Pulmonary artery endothelial cell (primary cell): ENCODE measurements around the gene P3H2. TPM values are rescaled to one million over a fixed set of nuclear protein-coding genes. Genes with fewer than 3 reads are reported as not detected.

Source experiments
- DNase-seq: peaks from one replicate; pipeline ENCODE4 v3.0.0-alpha.2; 2011; ENCODE audit warnings: low read depth, low spot score
- total RNA-seq: library from RNA; depleted of rRNA; stranded (reverse); fragments of >200 nt; gene quantifications from 2 replicates; pipeline ENCODE4 v1.2.3, GENCODE V29; 2014

Gene P3H2
- total RNA-seq, 1 donor from 2014 or later = 1.3 TPM

DNA sequence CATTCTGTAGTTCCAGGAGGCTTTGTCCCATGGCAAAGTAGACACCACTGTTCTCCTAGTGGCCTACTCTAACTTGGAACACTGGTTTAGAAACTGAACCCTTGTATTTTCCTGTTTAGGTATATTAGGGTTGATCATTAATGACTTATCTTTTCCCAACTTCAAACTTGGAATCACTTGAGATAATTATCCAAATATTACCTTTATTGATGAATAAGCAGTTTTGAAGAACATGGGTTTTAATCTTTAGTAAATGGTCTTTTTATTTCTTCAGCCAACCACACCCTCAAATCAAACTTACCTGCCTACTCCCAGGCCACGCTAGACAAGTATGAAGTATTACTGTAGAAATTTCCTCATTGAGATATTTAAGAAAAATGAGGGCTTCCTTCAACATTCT, 6.5 kb upstream of the P3H2 start:
- DNase-seq = no peak

DNA sequence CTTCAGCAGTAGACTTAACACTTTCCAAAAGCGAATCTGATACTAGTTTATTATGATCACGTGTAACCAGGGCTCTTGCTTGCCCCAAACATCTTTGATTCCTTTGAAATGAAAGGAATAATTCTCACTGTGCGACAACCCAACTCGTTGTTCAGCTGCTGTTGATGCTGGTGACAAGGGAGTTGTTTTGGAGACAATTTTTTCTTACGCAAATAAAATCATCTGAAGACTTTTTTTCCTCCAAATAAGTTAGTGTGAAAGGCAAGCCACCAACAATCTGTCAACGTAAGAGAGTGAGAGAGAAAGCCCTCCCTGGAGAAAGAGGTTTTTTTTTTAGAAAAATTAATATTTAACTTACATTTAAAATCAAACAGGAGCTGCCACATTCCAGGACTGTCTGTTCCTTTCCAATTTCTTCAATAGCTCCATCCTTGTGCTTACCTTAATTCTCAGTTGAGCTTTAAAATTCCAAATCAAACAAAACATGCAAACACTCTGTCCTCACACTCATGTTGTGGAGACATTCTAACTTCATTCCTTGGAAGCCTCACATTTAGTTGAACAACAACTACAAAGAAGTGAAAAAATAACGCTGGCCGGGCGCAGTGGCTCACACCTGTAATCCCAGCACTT, 4.9 kb upstream of the P3H2 start:
- no peak for DNase-seq

DNA sequence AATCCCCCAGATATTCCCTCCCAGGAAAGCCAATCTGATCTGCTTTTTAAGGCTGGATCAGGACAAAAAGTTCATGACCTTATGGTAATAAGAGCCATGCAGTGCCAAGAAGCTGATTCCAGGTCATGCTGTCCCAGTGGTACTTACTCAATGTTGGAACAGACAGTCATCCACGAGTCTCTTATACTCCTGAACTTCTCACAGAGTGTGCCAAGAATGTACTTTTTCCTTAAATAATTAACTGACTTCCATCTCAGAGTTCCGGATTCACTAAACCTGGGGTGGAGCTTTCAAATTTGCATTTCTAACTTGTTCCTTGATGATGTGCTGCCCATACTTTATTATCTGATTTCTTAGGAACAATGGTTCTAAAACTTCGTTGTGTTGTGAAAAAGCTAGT, 3.4 kb upstream of the P3H2 start:
- no peak for DNase-seq

DNA sequence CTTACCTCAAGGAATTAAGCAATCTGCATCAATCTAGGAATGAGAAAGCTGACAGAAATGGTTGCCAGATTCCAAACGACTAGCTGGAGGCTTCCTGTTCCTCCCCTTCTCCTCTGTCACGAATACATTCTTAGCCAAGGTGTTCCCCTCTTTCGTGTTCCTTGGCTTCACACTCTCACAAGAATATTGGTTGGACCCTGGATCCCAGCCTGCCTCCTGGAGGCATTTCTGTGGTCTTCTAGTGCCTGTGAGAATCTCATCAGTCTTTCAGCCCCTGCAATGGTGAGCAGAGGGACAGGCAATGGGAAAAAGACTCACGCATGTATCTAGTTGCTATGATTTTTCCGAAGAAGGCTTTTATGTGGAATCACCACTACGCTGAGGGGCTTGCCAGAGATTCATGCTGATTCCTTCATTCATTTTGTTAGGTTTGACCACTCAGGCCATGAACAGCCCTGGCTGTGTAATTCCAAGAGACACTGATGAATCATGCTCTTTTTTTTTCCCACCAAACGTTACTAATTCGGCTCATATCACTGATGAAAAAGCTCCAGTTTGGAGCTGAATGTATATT, 1.6 kb upstream of the P3H2 start:
- no peak for DNase-seq

DNA sequence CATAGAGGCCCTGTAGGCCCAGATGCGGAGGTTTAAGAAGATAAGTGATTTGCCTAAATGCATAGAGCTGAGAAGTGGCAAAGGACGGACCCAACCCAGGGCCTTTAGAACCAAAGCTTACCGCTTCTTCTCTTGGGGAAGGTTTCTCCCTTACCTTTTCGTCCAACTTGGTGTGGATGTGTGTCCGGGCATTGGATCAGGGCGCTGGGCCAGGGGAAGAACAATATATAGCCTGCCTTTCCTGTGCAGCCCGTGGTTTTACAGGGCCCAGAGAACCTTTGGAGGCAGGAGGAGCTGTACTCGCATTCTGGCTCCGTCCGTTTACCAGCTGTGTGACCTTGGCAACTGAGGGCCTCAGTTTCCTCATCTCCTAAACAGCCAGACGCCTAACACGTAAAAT, 686 bp upstream of the P3H2 start:
- DNase-seq = no peak

DNA sequence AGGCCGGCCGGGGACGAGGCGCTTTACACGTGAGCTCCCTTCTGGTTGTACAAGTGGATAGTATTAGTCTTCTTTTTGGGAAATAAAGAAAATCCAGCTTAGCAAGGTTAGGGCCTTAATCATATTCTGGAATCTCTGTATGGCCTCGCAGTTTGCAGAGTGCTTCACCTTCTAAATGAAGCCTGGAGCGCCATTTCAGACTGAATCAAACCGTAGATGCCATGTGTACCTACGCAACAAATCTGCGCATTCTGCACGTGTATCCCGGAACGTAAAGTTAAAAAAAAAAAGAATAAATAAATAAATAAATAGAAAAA, 322 bp upstream of the P3H2 start:
- no peak for DNase-seq

DNA sequence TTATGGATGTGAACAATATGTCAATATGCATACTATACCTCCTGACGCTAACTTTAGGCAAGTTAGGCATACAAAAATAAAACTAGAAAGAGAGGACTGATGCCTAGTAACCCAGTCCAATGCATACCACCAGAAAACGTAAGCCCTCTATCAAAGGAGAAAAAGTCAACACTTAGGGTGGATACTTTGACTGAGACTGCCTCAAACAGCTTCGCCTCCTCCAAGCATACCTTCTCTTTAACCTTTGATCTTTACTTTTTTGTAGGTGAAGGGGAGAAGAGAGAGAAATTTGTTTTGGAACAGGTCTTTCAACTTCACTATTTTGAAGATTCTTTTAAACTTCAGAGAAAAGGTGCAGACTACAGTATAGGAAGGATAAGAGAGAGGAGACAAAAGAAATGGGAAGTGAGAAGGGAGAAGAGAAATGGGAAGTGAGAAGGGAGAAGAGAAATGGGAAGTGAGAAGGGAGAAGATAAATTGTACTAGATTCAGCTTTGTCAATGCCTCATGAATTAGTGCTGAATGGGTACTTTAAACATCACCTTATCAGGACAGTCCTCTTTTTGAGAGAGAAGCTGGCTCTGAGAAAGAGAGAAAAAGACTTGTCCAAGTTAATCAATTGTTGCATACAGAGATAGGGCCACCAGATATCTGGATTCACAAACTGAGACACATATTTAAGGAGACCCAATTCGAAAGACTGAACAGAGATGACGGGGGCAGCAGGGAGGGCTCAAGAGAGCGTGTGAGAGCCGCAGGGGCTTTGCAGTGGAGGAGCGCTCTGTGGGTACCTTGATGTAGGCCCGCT, 1.0 kb downstream of the P3H2 start:
- no peak for DNase-seq

DNA sequence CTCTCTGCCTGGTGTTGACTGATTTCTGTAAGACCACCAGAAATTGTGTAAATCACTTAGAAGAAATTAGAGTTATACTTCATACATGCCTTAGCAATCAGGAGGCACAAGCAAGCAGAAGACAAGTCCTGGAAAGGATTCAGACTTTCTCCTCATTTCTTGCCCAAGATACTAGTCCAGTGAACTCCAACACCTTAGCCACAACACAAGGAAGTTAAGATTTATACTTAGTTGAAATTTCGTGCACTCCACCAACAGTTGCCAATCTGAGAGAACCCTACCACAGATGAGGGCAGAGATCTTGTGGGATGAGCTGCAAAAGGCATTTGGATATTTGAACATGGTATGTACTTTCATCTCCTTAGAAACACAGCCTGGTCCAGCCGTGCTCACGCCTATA, 2.3 kb downstream of the P3H2 start:
- DNase-seq = no peak

DNA sequence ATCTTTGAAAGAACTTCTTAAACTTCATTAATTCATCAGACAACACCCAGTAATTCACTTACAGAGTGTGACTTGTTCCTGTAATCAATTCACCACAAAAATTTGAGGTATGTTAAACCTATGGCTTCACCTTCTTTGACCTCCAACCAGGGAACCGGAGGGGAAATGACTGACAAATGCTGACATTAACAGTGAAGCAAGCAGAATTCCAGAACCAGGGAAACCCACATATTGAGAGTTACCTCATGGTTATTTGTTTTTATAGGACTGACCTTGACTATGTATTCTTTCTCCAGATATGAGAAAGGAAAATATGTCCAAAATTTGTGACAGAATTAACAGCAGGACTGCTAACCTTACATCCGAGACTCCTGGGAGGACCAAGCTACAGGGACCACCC, 2.7 kb downstream of the P3H2 start:
- no peak for DNase-seq

DNA sequence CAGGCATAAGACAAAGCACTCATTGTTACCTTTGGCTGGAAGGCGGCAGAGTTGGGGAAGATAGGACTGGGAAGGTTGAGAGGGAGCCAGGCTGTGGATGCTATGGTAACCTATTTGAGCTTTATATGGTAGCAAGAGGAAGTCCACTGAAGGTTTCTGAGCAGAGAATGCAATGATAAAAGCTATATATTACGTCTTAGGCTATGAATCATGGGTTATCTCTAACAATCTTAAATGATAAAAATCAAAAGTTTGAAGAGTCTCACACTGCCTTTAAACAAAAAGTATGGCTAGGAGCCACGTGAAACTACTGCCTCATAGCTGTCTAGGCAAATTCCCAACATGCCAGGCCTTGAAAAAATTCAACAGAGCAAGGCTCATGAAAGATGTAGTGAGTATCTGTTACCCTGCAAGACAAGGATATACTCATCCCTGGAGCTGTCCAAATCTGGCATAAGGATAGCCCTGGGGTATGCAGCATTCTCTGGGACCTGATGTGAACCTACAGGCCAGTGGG, 4.1 kb downstream of the P3H2 start:
- DNase-seq = no peak

DNA sequence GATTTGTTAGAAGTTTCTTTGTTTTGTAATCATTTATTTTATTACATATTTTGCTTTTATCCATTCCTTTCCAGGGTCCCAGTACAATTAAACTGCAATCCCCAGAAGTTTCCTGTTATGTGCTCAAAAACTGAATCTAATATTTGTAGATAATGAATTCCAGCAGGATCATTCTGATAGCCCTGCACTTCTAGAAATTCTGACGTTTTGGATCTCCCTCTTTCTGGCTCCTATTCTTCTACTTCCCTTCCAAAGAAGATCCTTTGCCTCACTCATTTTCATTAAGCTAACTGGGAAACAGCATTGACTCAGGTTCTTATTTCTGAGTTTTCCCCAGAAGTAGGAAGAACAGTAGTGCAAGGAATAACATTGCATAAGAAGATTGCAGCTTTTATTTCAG, 9.9 kb downstream of the P3H2 start:
- DNase-seq = no peak

DNA sequence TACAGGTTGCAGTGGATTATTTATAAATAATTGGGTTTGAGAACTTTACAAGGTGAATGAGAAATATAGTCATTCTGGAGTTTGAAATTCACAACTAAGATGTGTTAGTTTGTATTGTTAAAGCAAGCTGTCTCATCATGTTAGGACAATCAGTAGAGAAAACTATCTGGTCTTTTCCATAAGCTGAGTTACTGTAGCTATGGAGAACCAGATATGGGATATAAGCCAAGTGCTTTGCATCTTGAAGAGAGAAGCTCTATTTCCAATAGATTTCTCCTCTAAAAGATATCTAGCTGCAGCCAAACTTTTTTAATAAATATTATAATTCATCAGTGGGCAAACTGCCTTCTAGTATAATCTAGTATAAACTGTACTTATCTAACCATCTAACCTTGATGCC, 11.3 kb downstream of the P3H2 start:
- DNase-seq = no peak

DNA sequence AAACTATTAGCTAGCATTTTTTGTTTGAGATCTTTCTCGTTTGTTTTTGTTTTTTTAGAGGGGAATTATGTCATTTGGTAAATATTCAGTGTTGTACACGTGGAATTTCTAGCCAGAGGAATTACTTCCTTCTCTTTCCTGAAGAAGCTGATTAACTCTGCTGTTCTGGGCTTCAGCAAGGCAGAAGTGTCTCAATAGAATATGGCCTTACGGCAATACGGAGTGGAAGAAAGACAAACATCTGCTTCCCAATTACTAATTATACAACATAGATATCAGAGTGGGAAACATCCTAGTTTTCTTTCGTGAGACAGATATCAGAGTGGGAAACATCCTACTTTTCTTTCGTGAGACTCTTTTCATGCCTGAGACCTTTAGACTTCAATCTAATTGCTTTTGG, 11.9 kb downstream of the P3H2 start:
- no peak for DNase-seq

DNA sequence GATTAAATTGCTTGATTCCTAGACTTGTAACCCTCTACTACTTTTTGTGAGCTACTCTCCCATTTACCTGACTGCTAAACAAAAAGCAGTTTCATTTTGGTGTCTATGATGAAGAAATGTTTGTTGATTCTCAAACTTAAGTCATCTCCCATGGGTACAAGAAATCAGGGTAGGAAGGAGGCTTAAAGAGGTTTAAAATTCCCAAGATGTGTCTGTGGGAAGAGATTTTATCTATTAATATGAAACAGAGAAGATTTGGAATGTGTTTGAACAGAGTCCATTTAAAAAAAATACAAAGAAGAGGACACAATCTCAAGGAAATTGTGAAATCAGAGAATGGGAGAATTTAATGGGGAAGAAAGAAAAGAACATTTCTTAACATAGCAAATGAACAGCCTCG, 14.8 kb downstream of the P3H2 start:
- DNase-seq = no peak

DNA sequence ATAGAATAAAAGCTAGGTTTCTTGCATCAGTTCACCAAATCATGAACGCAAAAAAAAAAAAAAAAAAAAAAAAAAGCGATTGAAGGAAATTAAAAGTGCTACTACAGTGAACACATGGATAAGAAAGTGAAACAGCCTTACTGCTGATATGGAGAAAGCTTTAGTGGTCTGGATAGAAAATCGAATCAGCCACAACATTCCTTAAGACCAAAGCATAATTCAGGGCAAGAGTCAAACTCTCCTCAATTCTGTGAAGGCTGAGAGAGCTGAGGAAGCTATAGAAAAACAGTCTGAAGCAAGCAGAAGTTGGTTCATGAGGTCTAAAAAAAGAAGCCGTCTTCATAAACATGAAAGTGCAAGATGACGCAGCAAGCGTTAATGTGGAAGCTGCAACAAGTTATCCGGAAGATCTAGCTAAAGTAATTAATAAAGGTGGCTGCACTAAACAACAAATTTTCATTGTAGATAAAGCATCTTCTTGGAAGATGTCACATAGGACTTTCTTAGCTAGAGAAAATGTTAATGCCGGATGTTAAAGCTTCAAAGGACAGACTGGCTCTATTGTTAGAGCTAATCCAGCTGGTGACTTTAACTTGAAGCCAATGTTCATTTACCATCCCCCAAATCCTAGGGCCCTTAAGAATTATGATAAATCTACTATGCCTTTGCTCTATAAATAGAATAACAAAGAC, 19.2 kb downstream of the P3H2 start:
- DNase-seq = no peak

DNA sequence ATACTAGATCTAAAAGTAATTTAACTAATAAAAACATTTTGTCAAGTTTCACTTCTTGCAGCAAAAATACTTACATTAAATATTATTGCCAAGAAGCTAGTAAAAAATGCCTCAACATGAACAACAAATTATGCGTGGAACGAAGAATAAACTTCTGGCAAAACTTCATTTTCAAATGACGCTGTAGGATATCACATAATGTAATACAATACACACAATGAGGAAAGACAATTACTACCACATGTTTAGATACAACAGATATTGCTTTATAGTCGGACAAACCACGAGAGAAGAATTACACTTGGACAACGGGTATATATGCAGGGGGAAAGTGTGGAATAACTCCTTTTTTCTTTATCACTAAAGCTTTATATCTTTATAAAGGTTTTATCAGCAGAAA, 21.6 kb downstream of the P3H2 start:
- no peak for DNase-seq

DNA sequence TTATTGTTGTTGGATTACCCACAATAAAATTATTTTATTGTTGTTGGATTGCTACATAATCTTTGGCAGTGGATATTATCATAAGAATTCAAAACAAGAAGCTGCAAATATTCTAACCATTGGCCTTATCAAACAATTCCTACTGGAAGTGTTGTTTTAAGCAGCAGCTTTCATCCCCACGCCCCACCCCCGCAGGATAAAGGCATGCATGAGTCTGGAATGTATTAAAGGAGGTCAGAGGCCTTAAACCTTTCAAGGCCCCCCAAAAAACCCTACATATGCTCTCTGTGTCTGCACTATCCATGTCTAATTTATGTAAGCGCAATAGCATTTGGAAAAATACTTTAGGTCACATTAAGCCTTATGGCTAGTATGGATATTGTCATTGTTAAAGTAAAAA, 23.1 kb downstream of the P3H2 start:
- DNase-seq = no peak

DNA sequence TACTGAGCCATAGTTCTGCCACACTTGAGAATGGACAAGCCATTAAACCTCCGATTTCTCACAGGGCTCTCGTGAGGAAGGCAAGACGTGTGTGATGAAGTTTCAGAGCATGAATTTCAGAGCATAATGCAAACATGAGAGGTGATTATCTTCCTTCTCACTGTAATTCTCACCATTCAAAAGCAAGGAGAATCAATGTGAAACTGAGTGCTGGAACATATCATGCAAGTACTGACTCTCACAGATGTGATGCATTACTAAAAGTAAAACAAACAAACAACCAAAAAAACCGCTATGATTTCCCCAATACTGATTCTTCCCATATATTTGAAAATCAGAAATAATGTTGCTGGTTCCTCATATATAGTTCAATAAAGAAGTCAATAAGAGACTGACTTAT, 23.7 kb downstream of the P3H2 start:
- no peak for DNase-seq

DNA sequence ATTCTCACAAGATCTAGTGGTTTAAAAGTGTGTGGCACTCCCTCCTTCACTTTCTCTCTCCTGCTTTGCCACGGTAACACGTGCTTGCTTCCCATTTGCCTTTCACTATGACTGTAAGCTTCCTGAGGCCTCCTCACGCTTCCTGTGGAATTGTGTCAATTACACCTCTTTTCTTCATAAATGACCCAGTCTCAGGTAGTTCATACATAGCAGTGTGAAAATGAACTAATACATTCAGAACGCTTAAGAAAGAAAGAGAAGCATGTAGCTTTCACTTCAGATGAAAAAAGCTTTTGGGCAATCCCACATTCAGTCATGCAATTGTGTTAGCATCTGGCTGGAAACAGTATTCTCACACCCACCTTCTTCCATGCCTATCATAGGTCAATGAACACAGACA, 24.4 kb downstream of the P3H2 start:
- DNase-seq = no peak

DNA sequence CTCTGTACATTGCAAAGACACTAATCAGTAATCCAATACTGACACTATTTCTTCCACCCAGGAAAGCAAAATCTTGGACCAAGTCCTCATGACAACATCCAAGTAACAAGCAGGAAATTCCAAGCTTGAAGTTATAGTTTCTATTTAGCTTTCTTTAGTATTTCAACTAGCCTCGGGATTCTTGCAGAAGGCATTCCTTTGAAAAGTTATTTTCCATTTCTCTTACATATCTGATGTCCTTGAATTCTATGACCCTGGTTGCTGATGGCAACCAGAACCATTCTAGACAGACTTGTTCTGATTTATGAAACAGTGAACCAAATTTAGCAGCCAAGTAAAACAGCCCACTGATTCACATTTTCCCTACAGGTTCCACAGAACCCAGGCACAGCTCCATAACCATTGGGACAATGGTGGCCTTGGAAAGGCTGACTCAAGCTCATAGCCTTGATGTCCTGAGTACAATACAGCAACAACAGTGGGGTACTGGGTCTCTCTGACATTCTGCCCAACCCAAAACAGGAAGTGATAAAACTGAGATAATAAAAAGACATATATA, 26.5 kb downstream of the P3H2 start:
- no peak for DNase-seq

DNA sequence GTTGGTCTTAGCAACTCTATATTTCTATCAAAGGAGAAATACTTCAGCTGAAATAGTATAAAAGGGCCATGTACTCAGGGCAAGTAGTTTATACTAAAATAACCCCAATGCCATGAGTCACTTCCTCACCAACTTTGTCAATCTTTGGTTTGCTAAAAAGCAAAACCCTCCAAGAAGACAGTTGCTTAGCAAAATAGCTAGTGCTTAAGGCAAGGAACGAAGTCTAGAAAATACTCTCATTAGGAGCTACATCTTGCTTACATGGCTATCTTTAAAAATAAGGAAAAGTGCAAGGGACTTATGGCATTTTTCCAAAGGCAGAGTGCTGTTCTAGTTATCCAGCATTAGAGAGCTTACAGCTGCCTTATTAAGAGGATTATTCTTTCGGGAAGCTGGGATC, 28.4 kb downstream of the P3H2 start:
- no peak for DNase-seq

DNA sequence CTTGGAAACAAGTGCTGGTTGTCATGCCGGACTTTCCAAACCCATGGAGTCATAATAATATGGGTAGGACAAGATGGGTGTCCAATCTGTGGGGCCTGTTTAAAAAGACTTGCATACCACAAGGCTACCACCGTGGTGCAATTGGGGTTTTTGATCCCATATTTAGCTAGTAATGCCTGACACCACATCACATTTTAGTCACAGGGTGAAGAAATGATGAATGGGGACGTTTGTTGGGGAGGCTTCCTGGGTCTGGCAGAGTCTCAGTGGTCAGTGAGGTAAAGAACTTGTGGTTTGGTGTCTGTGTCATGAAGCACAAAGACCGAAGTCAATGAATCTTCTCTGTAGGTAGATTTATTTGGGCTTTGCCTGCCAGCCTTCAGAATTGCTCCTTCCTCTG, 31.0 kb downstream of the P3H2 start:
- no peak for DNase-seq
